PFSK-1 (cell line): ENCODE measurements around the gene MBD5.

Experiments used
- POLR2AphosphoS5 ChIP-seq: IDR thresholded peaks from 2 replicates; pipeline ENCODE4 v1.6.1; 2012; ENCODE audit warnings: low read depth, mild to moderate bottlenecking, control low read depth, low read length, moderate library complexity
- TAF1 ChIP-seq: IDR thresholded peaks from 2 replicates; pipeline ENCODE4 v1.6.1; 2012; ENCODE audit warnings: low read length, control low read depth, borderline replicate concordance; ENCODE audit not compliant: insufficient read depth

DNA sequence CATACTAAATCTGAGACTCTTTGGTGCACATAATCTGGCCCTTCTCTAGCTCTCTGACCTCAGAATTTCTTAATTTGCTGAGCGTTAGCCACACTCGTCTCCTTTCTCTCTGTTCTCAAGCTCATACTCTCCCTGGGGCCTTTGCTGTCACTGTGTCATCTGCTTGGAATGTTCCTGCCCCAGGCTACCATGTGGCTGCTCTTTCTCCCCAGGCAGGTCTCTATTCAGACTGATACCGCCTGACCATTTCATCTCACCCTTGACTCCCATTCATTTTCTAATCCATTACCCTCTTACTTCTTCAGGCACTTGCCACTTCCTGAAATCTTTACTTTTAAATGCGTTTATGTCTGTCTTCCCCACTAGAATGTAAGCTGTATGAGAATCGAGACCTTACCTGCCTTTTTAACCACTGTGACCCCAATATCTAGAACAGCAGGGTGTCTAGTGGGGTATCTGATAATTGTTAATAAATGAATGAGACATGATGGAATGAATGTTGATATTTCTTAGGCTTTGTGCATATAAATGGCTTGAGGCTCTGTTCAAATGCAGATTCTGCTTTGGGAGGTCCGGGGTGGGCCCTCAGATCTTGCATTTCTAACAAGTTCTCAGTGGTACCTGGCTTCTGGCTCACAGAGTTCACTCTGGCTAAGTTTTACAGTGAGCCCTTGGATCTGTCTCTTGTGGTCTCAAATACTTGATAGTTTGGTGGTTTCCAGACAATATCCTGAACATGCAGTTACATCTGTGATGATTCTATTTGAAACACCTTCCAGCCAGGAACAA lies 533.8 kb downstream of the MBD5 start:
- TF ChIP-seq TAF1, result no peak
- no peak for TF ChIP-seq POLR2AphosphoS5
